Measurements from ENCODE around the gene PRDX5. TPM values are rescaled to one million over a fixed set of nuclear protein-coding genes. Genes with fewer than 3 reads are reported as not detected.

PRDX5 gene
- total RNA-seq, 1 experiment from 2014 or later, result 306 TPM

DNA sequence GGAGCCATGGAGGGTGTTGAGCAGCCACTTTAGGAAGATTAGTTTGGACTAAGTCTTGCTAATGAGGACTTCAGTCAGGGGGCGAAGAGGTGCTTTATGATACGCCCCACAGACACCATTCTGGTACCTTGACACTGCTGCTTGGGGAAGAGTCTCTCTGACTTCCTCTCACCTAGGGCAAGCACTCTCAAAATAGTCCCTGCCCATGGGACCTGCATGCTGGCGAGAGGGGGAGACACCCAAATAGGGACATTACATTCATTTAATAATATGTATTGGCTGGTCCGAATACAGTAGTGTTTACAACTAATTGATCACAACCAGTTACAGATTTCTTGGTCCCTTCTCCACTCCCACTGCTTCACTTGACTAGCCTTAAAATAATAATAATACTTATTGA, 22.2 kb upstream of the PRDX5 start:
- H3K9me3 Mint-ChIP-seq (ENCODE audit: unreplicated experiment), result no peaks in the 10 kb centered on the region
- CTCF ChIA-PET, result interaction anchor here (0.6 to 1.6 kb wide), 2 partner anchors 9 kb away, joined by 3 to 5 read pairs; partner anchors contain the start of gene ESRRA
- POLR2A ChIA-PET, result no interaction called here
- BruUV-seq (replicated peaks), result no TSS peak
- TF ChIP-seq, protein P1, sequence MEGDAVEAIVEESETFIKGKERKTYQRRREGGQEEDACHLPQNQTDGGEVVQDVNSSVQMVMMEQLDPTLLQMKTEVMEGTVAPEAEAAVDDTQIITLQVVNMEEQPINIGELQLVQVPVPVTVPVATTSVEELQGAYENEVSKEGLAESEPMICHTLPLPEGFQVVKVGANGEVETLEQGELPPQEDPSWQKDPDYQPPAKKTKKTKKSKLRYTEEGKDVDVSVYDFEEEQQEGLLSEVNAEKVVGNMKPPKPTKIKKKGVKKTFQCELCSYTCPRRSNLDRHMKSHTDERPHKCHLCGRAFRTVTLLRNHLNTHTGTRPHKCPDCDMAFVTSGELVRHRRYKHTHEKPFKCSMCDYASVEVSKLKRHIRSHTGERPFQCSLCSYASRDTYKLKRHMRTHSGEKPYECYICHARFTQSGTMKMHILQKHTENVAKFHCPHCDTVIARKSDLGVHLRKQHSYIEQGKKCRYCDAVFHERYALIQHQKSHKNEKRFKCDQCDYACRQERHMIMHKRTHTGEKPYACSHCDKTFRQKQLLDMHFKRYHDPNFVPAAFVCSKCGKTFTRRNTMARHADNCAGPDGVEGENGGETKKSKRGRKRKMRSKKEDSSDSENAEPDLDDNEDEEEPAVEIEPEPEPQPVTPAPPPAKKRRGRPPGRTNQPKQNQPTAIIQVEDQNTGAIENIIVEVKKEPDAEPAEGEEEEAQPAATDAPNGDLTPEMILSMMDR (IDR thresholded peaks at IDR 0.05; ENCODE audit: insufficient read depth in 1 of 2, low read depth in 1 of 2, low read length in 1 of 2, severe bottlenecking in 1 of 2, unreplicated experiment in 1 of 2), result no peak
- Histone ChIP-seq H3K4me1 (peaks cover 12% of the 10 kb centered on the region), H3K9me3 (no peaks in the 10 kb centered on the region), H3K27me3 (replicated peaks; ENCODE audit: control insufficient read depth, insufficient read depth, low read length) (peaks cover 4% of the 10 kb centered on the region), H3K36me3 (ENCODE audit: control insufficient read depth, insufficient read depth, low read length) (no peaks in the 10 kb centered on the region), H3K4me3 (ENCODE audit: low read depth, low read length) (no peak overlapping the region)
- intact Hi-C loops (cut with micrococcal nuclease; ENCODE audit: unreplicated experiment), result no loop called here
- H3K4me3 Mint-ChIP-seq (ENCODE audit: unreplicated experiment), result no peak overlapping the region
- H3K4me1 Mint-ChIP-seq (ENCODE audit: low read depth, unreplicated experiment), result no peaks in the 10 kb centered on the region
- peaks cover 5% of the 10 kb centered on the region for H3K36me3 Mint-ChIP-seq (ENCODE audit: insufficient read depth, unreplicated experiment)
- peaks cover 16% of the 10 kb centered on the region for H3K27me3 Mint-ChIP-seq (ENCODE audit: insufficient read depth, unreplicated experiment)
- DNase-seq, result no peak
- no peak overlapping the region for H3K27ac Mint-ChIP-seq (ENCODE audit: unreplicated experiment)

DNA sequence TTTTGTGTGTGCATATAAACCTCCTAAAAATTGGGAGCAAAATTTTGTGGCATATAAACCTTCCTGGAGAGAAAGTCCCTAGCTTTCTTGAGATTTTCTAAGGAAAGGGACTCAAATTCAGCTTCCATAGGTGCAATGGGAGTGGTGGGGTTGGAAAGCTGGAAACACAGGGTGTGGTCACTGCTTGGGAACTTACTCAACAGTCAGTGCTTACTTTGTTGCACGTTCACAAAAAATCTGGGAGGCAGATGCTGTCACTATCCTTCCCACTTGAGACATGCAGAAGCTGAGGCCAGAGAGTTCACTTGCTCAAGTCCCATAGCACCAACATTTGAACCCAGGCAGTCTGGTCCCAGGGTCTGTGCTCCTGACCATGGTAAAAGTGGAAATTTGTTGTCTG, 21.7 kb upstream of the PRDX5 start:
- ChIA-PET POLR2A (no interaction called here), CTCF (interaction anchor here (1.6 kb wide), 1 partner anchor 9 kb away, joined by 5 read pairs; the partner anchor contains the start of gene ESRRA)
- Mint-ChIP-seq H3K9me3 (ENCODE audit: unreplicated experiment) (no peaks in the 10 kb centered on the region), H3K4me1 (ENCODE audit: low read depth, unreplicated experiment) (no peaks in the 10 kb centered on the region), H3K36me3 (ENCODE audit: insufficient read depth, unreplicated experiment) (peaks cover 5% of the 10 kb centered on the region), H3K27ac (ENCODE audit: unreplicated experiment) (no peak overlapping the region), H3K4me3 (ENCODE audit: unreplicated experiment) (no peak overlapping the region), H3K27me3 (ENCODE audit: insufficient read depth, unreplicated experiment) (peaks cover 14% of the 10 kb centered on the region)
- TF ChIP-seq, protein P1 (IDR thresholded peaks at IDR 0.05; ENCODE audit: insufficient read depth in 1 of 2, low read depth in 1 of 2, low read length in 1 of 2, severe bottlenecking in 1 of 2, unreplicated experiment in 1 of 2), result no peak
- BruUV-seq (replicated peaks), result no TSS peak
- Histone ChIP-seq H3K9me3 (no peaks in the 10 kb centered on the region), H3K4me3 (ENCODE audit: low read depth, low read length) (no peak overlapping the region), H3K27me3 (replicated peaks; ENCODE audit: control insufficient read depth, insufficient read depth, low read length) (peaks cover 4% of the 10 kb centered on the region), H3K36me3 (ENCODE audit: control insufficient read depth, insufficient read depth, low read length) (no peaks in the 10 kb centered on the region), H3K4me1 (peaks cover 11% of the 10 kb centered on the region)
- intact Hi-C loops (cut with micrococcal nuclease; ENCODE audit: unreplicated experiment), result no loop called here
- no peak for DNase-seq

DNA sequence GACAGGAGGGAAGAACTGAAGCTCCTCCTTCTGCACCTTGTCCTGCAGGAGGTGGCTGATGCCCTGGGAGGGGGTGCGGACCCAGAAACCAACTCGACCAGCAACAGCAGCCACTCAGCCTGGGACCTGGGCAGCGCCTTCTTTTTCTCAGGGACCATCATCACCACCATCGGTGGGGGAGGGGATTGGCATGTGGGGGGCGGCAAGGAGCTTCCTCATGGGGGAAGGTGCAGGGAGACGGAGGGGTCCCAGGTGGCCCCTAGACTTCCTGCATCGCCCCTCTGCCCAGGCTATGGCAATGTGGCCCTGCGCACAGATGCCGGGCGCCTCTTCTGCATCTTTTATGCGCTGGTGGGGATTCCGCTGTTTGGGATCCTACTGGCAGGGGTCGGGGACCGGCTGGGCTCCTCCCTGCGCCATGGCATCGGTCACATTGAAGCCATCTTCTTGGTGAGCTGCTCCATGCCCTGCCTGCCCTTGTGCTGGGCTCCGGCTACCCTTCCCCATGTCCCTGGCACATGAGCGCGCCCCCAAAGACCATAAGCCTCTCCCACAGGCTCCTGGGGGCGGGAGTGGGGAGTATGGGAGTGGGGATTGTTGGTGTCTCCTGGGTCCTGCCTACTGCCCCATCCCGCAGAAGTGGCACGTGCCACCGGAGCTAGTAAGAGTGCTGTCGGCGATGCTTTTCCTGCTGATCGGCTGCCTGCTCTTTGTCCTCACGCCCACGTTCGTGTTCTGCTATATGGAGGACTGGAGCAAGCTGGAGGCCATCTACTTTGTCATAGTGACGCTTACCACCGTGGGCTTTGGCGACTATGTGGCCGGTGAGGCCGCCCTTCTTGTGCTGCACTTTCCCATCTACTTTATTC, 20.9 kb upstream of the PRDX5 start:
- Histone ChIP-seq H3K27me3 (replicated peaks; ENCODE audit: control insufficient read depth, insufficient read depth, low read length) (peaks cover 4% of the 10 kb centered on the region), H3K36me3 (ENCODE audit: control insufficient read depth, insufficient read depth, low read length) (no peaks in the 10 kb centered on the region), H3K4me3 (ENCODE audit: low read depth, low read length) (no peak overlapping the region), H3K4me1 (peaks cover 5% of the 10 kb centered on the region), H3K9me3 (no peaks in the 10 kb centered on the region)
- H3K27ac Mint-ChIP-seq (ENCODE audit: unreplicated experiment), result no peak overlapping the region
- intact Hi-C loops (cut with micrococcal nuclease; ENCODE audit: unreplicated experiment), result no loop called here
- H3K9me3 Mint-ChIP-seq (ENCODE audit: unreplicated experiment), result no peaks in the 10 kb centered on the region
- ChIA-PET POLR2A (no interaction called here), CTCF (interaction anchor here (1.6 kb wide), 1 partner anchor 8 kb away, joined by 5 read pairs; the partner anchor contains the start of gene ESRRA)
- no peak for DNase-seq
- no peak overlapping the region for H3K4me3 Mint-ChIP-seq (ENCODE audit: unreplicated experiment)
- H3K4me1 Mint-ChIP-seq (ENCODE audit: low read depth, unreplicated experiment), result no peaks in the 10 kb centered on the region
- TF ChIP-seq, protein P1 (IDR thresholded peaks at IDR 0.05; ENCODE audit: insufficient read depth in 1 of 2, low read depth in 1 of 2, low read length in 1 of 2, severe bottlenecking in 1 of 2, unreplicated experiment in 1 of 2), result no peak
- peaks cover 5% of the 10 kb centered on the region for H3K36me3 Mint-ChIP-seq (ENCODE audit: insufficient read depth, unreplicated experiment)
- peaks cover 14% of the 10 kb centered on the region for H3K27me3 Mint-ChIP-seq (ENCODE audit: insufficient read depth, unreplicated experiment)
- BruUV-seq (replicated peaks), result no TSS peak
